ENCODE results near the gene KIF18B.

The KIF18B gene

GRCh38 chr17:44879376-44879775 lies 68.2 kb downstream of the KIF18B start:
- no peak for ATAC-seq (ENCODE audit: low read depth)
- Histone ChIP-seq H3K4me1 (ENCODE audit: insufficient read depth, poor library complexity, severe bottlenecking) (no peaks in the 10 kb centered on the region), H3K4me3 (ENCODE audit: severe bottlenecking) (no peak overlapping the region), H3K27me3 (ENCODE audit: insufficient read depth, poor library complexity, severe bottlenecking) (no peaks in the 10 kb centered on the region), H3K9me3 (ENCODE audit: severe bottlenecking) (no peaks in the 10 kb centered on the region), H3K36me3 (ENCODE audit: low read depth) (peaks cover 97% of the 10 kb centered on the region), H3K27ac (ENCODE audit: poor library complexity, severe bottlenecking) (no peak overlapping the region)
- DNase-seq (ENCODE audit: low spot score), result no peak
- TF ChIP-seq CTCF (IDR thresholded peaks at IDR 0.05; ENCODE audit: poor library complexity, severe bottlenecking), result no peak

- ATAC-seq (ENCODE audit: low read depth) (peak; percentile 45; the same call in 1 of the 3 replicates), DNase-seq (ENCODE audit: low spot score) (no peak)
- TF ChIP-seq CTCF (IDR thresholded peaks at IDR 0.05; ENCODE audit: poor library complexity, severe bottlenecking), result peak; percentile 84
- Histone ChIP-seq H3K27ac (ENCODE audit: poor library complexity, severe bottlenecking) (no peak overlapping the region), H3K9me3 (ENCODE audit: severe bottlenecking) (no peaks in the 10 kb centered on the region), H3K4me3 (ENCODE audit: severe bottlenecking) (no peak overlapping the region), H3K27me3 (ENCODE audit: insufficient read depth, poor library complexity, severe bottlenecking) (no peaks in the 10 kb centered on the region), H3K36me3 (ENCODE audit: low read depth) (peaks cover 95% of the 10 kb centered on the region), H3K4me1 (ENCODE audit: insufficient read depth, poor library complexity, severe bottlenecking) (no peaks in the 10 kb centered on the region)
Measured at GRCh38 chr17:44878627-44879221, 68.8 kb downstream of the KIF18B start.

- no peaks in the 10 kb centered on the region for H3K9me3 ChIP-seq (ENCODE audit: severe bottlenecking)
- ATAC-seq (ENCODE audit: low read depth) (no peak), DNase-seq (ENCODE audit: low spot score) (no peak)
- H3K27ac ChIP-seq (ENCODE audit: poor library complexity, severe bottlenecking), result no peak overlapping the region
- no peak for TF ChIP-seq CTCF (IDR thresholded peaks at IDR 0.05; ENCODE audit: poor library complexity, severe bottlenecking)
- peaks cover 94% of the 10 kb centered on the region for H3K36me3 ChIP-seq (ENCODE audit: low read depth)
- H3K4me1 ChIP-seq (ENCODE audit: insufficient read depth, poor library complexity, severe bottlenecking), result no peaks in the 10 kb centered on the region
- no peaks in the 10 kb centered on the region for H3K27me3 ChIP-seq (ENCODE audit: insufficient read depth, poor library complexity, severe bottlenecking)
- no peak overlapping the region for H3K4me3 ChIP-seq (ENCODE audit: severe bottlenecking)
Measured at GRCh38 chr17:44877121-44877520, 70.5 kb downstream of the KIF18B start.

GRCh38 chr17:44875761-44876160 lies 71.8 kb downstream of the KIF18B start:
- no peak for TF ChIP-seq CTCF (IDR thresholded peaks at IDR 0.05; ENCODE audit: poor library complexity, severe bottlenecking)
- Histone ChIP-seq H3K4me3 (ENCODE audit: severe bottlenecking) (no peak overlapping the region), H3K36me3 (ENCODE audit: low read depth) (peaks cover 93% of the 10 kb centered on the region), H3K27ac (ENCODE audit: poor library complexity, severe bottlenecking) (no peak overlapping the region), H3K4me1 (ENCODE audit: insufficient read depth, poor library complexity, severe bottlenecking) (no peaks in the 10 kb centered on the region), H3K9me3 (ENCODE audit: severe bottlenecking) (no peaks in the 10 kb centered on the region), H3K27me3 (ENCODE audit: insufficient read depth, poor library complexity, severe bottlenecking) (no peaks in the 10 kb centered on the region)
- no peak for ATAC-seq (ENCODE audit: low read depth)
- no peak for DNase-seq (ENCODE audit: low spot score)

Data from RWPE2 (cell line).